GM21825 (cell line): ENCODE measurements around the gene JSRP1.

Experiments used
- ATAC-seq: cut with Tn5 transposase; IDR thresholded peaks from one replicate; pipeline ENCODE4 v1.9.1; 2021; ENCODE audit warnings: mild to moderate bottlenecking, moderate library complexity; ENCODE audit not compliant: unreplicated experiment

JSRP1 gene

DNA sequence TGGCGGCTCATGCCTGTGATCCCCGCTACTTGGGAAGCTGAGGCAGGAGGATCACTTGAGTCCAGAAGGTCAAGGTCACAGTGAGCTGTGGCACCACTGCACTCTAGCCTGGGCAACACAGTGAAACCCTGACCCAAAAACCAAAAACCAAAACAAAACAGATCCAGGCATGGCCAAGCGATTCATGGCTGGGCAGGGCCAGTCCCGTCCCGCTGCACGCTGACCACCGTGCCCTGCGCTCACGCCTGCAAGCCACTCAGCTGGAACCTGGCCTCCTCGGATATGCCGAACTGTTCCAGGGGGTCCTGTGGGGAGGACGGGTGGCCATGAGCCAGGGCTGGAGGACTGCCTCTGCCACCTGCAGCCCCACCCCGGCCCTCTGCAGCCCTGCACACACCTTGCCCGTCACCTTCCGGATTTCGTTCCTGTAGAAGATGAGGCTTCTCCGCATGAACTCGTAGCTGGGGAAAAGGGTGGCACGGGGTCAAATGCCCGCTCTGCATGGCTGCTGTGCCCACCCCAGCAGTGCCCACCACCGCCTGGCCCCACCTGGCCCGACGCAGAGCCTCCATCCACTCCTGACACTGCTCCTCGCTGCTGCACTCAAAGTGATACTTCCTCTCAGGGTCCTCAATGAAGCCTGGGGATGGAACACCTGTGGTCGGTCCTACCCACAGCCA lies 22.5 kb downstream of the JSRP1 start:
- ATAC-seq: no peak

GRCh38 chr19:2232286-2233151 lies 23.7 kb downstream of the JSRP1 start:
- ATAC-seq: no peak

GRCh38 chr19:2231621-2232221 lies 24.5 kb downstream of the JSRP1 start:
- ATAC-seq: no peak

GRCh38 chr19:2230807-2231533 lies 25.2 kb downstream of the JSRP1 start:
- ATAC-seq: no peak

DNA sequence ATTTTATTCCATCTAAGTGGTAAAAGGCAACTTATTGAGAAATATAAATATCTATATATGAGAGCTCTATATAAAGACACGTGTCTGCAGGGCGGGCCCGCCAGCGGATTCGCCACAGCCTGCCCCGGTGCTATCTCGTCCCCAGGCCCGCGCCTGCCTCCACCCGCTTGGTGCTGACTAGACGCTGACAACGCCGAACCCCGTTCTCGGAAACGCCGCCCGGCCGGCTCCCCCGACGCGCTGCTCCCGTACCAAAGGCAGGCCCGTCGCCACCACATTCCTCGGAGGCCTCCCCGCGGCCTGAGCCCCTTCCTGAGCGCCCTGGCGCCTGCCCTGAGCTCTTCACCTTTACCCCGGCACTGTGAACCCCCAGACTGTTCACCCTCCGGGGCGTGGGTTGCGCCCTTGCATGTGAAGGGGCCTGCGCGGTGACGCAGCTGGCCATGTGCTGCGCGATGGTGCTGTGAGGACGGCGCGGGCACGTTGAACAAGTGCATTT lies 26.1 kb downstream of the JSRP1 start:
- no peak for ATAC-seq

DNA sequence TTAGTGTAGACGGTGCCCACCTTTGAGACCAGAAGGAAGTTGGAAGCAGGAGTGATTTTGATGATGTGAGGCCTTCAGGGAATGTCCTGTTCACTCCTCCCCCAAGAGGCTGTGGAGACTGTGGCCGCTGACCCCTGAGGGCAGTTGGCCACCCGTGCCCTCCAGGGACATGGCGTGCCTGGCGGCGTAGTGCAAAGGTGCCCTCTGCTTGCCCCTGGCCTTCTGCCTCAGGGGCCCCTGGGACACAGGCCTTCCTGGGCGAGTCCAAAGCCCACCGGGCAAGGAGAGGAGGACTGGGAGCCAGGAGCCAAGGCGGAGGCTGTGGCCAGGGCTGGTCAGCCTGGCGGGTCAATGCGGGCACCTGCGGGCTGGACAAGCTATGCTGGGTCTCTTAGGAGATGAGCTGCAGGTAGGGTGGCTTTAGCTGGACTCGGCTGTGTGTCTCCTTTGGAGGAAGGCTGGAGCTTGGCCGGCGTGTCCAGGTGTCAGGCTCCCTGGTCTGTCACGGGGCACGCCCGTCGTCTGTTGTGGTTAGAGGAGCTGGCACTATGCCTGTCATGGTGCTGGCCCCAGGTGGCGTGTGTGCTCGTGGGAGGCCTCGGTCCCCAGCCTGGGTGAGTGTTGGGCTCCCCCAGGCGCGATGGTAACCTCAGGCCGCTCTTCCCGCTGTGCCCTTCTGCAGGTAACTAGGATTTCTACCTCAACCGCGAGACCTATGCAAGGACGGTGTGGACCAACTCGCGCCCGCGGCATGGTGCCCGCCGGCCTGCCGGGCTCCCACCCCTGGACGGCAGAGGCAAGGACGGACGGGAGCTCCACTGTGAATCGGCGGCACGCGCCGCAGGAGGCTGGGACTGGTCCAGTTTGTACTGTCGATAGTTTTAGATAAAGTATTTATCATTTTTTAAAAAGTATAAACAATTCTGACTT lies 26.8 kb downstream of the JSRP1 start:
- ATAC-seq: no peak

DNA sequence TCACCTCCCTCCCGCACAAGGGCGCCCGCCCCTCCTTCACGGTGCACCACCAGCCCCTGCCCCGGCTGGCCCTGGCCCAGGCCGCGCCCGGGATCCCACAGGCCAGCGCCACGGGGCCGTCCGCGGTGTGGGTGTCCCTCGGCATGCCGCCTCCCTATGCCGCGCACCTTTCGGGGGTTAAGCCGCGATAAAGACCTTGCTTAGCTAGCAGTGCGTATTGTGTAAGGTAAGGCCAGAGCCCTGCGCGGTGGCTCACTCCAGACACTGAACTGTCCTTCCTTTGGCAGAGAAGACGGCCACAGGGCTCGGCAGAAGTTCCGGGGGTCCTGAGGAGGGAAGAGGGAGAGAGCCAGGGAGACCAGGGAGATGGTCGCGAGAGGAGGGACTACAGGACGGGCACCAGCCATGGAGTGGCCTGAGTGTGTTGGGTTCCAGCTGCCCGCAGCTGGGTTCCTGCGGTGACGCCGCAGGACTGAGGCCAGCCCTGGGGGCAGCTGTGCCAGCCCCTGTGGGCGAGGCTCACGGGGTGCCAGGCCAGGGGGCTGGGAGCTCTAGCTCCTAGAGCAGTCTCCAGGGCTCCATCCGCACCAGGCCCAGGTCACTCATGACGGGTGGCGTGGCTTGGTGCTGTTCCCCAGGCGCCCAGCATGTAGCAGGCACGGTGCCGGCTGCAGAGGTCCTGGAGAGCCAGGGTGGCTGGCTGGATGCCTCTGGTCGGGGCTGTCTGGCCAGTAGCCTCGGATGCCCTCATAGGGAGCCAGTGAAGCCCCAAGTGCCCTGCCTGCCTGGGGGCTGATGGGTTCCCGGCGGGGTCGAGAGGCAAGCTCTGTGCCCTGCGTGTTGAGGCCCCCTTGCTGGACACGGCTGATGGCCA lies 27.8 kb downstream of the JSRP1 start:
- ATAC-seq: no peak

DNA sequence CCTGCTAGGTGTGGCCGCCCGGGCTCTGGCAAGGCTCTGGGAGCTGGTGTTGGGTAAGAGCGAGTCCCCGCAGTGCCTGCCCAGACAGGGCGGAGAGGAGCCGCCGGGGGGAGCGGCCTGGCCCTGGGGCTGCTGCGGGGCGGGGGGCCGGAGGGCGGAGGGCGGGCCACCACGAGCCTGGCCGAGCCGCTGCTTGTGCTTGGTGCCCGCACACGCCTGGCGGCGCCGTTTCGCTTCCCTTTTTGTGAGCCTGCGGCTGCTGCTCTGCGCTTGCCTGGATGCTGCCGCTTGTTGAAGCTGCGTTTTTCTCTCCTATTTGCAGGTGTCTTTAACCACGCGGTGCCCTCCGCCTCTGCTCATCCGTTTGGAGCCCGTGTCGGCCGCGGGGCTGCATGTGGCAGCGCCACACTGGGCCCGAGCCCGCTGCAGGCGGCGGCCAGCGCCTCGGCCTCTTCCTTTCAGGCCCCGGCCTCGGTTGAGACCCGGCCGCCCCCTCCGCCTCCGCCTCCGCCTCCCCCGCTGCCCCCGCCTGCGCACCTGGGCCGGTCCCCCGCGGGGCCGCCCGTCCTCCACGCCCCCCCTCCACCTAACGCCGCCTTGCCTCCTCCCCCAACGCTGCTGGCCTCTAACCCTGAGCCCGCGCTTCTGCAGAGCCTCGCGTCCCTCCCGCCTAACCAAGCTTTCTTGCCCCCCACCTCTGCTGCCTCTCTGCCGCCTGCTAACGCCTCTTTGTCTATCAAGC lies 28.6 kb downstream of the JSRP1 start:
- ATAC-seq: no peak

DNA sequence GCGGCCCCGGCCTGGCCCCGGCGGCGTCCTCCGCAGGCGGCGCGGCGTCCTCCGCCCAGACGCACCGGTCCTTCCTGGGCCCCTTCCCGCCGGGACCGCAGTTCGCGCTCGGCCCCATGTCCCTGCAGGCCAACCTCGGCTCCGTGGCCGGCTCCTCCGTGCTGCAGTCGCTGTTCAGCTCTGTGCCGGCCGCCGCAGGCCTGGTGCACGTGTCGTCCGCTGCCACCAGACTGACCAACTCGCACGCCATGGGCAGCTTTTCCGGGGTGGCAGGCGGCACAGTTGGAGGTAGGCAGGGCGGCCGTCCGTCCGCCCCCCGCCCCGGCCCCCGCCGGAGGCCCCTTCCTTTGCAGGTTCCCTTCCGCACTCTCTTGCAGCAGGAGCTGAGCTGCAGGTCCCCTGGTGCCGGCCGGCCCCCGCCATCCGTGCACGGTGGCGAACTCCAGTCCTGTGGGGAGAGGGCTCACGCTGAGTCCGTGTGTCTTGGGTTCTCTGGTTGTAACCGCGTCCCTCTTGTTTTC lies 29.3 kb downstream of the JSRP1 start:
- ATAC-seq: no peak

- ATAC-seq: no peak
Observed at GRCh38 chr19:2226051-2226839, 30.0 kb downstream of the JSRP1 start.

DNA sequence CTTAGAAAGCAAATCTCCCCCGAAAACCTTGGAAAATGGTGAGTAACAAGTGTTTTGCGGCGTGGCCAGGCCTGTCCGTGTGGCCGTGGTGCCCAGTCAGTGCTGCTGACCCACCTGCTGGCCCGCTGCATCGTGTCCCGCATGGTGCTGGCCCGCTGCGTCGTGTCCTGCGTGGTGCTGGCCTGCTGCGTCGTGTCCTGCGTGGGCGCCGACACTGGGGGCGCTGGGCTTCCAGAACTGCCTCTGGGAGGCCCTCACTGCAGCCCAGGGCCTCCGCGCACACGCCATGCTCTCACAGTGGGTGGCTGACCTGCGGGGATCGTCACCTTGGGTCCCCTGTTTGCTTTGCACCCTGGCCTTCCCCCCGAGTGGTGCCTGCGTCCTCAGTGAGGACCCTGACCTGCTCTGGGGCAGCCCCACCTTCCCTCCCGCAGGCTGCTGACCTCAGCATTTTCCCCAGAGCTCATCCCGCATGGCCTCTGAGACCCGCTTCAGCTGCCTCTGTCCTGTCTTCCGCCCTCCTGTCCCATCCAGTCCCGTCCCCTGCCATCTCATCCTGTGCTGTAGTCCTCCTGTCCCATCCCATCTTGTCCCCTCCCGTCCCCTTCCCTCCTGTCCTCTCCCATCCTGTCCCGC lies 30.7 kb downstream of the JSRP1 start:
- no peak for ATAC-seq

DNA sequence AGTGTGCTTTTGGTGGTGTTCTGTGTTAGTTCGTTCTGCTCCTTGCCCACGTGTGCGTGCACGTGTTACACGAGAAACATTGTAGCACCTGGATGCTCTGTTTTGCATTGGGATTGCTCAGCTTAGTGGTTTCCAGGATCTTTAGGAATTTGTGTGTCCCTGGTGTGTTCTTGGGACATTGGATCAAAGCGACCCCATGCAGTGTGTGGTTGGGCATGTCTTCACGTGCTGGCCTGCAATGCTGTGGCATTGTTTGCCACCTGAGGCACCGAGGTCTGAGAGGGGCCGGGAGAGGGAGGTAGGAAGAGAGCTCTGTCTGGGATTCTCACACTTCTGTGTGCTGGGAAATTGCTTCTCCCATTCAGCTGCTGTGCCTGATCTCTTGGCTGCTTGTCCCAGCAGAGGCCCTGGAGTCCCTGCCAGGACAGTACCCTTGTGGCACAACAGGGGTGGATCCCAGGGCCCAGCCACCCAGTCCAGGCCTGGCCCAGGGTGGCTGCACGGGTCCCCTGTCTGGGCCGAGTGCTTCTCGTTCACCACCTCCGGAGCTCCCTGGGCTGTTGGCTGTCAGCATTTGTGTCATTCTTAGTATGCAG lies 31.4 kb downstream of the JSRP1 start:
- ATAC-seq: no peak

- no peak for ATAC-seq
Observed at GRCh38 chr19:2223959-2224358, 32.3 kb downstream of the JSRP1 start.

DNA sequence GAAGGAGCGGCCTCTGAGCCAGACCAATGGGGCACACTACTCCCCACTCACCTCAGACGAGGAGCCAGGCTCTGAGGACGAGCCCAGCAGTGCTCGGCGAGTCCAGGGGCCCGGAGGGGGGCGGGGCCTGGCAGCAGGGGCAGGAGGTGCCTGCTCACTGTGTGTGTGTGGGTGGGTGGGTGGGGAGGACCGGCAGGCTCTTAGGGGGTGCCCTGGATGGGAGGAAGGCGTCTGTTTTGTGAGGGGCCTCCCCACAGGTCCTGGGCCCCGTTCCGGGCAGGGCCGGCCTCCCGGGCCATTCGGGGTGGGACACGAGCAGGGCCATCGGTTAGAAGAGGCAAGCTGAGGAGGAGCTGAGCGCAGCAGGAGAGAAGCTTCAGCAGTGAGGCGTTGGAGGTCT lies 32.8 kb downstream of the JSRP1 start:
- no peak for ATAC-seq

GRCh38 chr19:2221918-2222317 lies 34.3 kb downstream of the JSRP1 start:
- no peak for ATAC-seq

DNA sequence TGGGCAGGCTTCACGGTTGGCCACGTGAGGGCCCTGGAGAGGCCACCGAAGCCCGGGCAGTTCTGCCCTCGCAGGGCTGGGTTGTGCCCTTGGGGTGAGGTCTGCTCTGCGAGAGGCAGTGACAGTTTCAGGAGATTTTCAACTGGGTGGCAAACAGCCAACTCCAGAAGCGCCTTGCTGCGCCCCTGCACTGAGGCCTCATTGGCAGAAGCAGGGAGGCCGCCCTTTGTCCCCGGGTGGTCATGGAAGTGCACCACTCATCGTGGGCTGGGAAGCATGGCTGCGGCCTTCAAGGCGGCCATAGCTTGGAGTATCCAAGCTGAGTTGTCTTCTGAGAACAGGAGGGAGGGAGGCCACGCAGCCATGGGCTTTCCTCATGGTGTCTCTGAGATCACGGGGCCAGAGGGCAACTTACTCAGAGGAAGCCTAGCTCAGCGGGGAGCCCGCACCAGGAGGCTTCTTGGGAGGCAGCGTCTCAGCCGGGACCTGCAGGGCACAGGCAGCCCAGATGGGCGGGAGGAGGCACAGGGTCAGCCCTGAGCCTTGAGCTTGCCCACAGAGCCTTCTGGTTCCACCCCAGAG lies 34.9 kb downstream of the JSRP1 start:
- ATAC-seq: no peak
